ENCODE results near the gene ZNF555. TPM values are rescaled to one million over a fixed set of nuclear protein-coding genes. Genes with fewer than 3 reads are reported as not detected.
"Not testable (repeated sequence)": the region's sequence is repeated elsewhere in the genome, so short reads cannot be mapped to it uniquely, and the experiment has no call there.

The ZNF555 gene
- total and polyA plus RNA-seq, 7 experiments from 2014 or later = 1.2 to 10.0 (median 2.7) TPM

DNA sequence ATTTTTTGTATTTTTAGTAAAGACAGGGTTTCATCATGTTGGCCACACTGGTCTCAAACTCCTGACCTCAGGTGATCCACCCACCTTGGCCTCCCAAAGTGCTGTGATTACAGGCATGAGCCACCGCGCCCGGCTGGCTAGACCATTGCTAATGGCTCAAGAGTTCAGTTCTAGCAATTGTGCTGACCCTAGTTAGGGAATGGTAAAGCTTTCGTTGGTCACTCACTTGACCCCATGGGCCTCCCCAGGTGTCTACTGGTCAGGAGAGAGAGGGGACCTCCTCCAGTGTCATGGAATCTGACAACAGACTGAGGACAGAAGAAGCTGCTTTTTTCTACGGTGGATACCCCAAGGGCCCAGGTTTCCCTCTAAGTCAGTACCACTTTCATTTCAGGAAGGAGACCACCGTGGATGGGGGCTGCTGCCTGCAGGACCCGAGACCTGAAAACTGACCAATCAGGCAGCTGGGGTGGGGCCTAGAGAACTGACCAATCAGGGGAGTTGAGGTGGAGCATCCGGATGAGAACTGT, 25.3 kb downstream of the ZNF555 start:
- peaks cover 0 to 10% (median 9%) of the 10 kb centered on the region in 7 donors for H3K4me1 Mint-ChIP-seq
- no peak overlapping the region for H3K27ac ChIP-seq (ENCODE audit: low read depth, low read length)
- ATAC-seq (no peak), DNase-seq (no peak)
- peaks cover 0 to 2% (median 0%) of the 10 kb centered on the region in 5 donors for H3K36me3 Mint-ChIP-seq
- CTCF ChIA-PET = interaction anchor here (0.9 to 1.2 kb wide), 2 partner anchors 25 to 218 kb away, joined by 3 to 5 read pairs; partner anchors contain the start of gene ZNF555
- H3K27me3 ChIP-seq (ENCODE audit: control insufficient read depth in 2 of 2, insufficient read depth in 2 of 2, low read length in 2 of 2) = no peaks in the 10 kb centered on the region
- no peak overlapping the region for H3K27ac Mint-ChIP-seq
- H3K27me3 Mint-ChIP-seq = peaks cover 0 to 6% (median 4%) of the 10 kb centered on the region in 5 donors
- H3K9me3 Mint-ChIP-seq = peaks cover 0 to 27% (median 0%) of the 10 kb centered on the region in 11 donors
- no peaks in the 10 kb centered on the region for H3K9me3 ChIP-seq (ENCODE audit: control insufficient read depth in 2 of 3, low read length in 3 of 3)
- H3K36me3 ChIP-seq (ENCODE audit: control insufficient read depth in 2 of 3, insufficient read depth in 3 of 3, low read length in 3 of 3) = peaks cover 0 to 2% (median 0%) of the 10 kb centered on the region in 3 experiments
- H3K4me1 ChIP-seq (ENCODE audit: control insufficient read depth in 2 of 2, insufficient read depth in 2 of 2, low read length in 2 of 2) = no peaks in the 10 kb centered on the region
- no peak overlapping the region for H3K4me3 Mint-ChIP-seq
- intact Hi-C loops (cut with micrococcal nuclease) = no loop called here
- H3K4me3 ChIP-seq (ENCODE audit: low read length) = no peak overlapping the region
- POLR2A ChIA-PET = interaction anchor here (0.6 kb wide), 1 partner anchor 47 kb away, joined by 4 read pairs; no protein-coding TSS in a partner anchor

DNA sequence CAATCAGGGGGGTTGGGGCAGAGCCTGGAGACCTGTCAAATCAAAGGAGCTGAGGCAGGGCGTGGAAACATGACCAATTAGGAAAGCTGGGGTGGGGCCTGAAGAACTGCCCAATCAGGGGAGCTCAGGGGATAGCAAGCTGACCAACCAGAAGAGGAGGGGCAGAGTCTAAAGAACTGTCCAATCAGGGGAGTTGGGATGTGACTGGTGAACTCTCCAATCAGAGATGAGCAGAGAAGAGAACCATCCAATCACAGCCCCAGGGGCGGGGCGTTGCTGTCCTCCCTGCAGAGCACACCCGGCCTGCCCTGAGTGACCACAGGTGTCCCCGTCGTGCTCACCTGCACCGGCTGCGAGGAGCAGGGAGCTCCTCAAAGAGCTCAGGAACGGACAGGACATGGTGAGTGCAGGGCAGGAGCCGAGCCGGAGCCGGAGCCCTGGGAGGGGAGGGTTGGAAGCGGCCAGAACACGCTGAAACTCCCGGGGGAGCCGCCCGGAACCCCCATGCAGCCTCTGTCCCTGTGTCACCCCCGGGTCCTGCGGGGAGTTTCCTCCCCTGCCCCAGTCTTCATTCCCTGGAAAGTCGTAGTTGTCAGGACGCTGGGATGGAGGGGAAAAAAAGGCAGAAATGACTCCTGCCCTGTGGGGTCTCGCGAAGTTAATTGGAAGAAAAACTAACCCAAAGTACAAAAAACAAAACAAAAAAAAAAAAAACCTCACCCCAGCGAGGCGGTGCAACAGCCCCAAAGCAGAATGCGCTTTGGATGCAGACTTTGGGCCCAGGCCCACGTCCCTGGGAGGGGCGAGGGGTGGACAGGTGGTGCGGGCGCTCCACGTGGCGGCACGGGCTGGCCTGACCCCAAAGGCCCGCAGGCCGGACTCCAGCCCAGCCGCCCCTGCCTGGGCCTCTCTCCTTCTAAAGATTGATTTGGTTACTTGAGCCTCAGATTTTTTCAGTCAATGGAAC, 26.0 kb downstream of the ZNF555 start, which contains the start of gene ZNF556:
Gene ZNF556 (plus strand): TSS at position 311 of the 967 bp plus-strand sequence. CDS start 87 bp downstream, at position 398.
- DNase-seq (no peak), ATAC-seq (no peak)
- POLR2A ChIA-PET = interaction anchor here (0.6 kb wide), 1 partner anchor 46 kb away, joined by 4 read pairs; no protein-coding TSS in a partner anchor

DNA sequence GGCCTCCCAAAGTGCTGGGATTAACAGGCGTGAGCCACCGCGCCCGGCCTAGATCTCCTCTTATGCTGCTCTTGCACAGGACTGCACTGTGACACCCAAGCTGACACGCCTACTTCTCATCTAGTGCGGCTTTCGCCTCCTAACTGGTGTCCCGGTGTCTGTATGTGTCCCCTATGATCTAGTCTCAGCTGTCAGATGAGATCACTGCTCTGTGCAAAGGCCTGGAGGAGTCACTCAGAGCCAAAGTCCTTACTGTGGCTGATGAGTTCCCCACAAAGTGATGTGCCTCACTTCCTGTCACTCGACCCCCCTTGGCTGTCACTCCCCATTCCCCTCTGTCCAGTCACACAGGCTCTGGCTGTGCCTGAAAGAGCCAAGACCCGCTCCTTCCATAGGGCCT, 28.3 kb downstream of the ZNF555 start:
- ATAC-seq (no peak), DNase-seq (no peak)
- H3K27ac ChIP-seq (ENCODE audit: low read depth, low read length) = no peak overlapping the region
- POLR2A ChIA-PET = no interaction called here
- H3K9me3 ChIP-seq (ENCODE audit: control insufficient read depth in 2 of 3, low read length in 3 of 3) = no peaks in the 10 kb centered on the region
- no peak overlapping the region for H3K4me3 Mint-ChIP-seq
- peak overlapping the region in 1 of 9 donors; percentile 8 for H3K27ac Mint-ChIP-seq
- no peak overlapping the region for H3K4me3 ChIP-seq (ENCODE audit: low read length)
- H3K4me1 ChIP-seq (ENCODE audit: control insufficient read depth in 2 of 2, insufficient read depth in 2 of 2, low read length in 2 of 2) = no peaks in the 10 kb centered on the region
- peaks cover 0 to 18% (median 0%) of the 10 kb centered on the region in 11 donors for H3K9me3 Mint-ChIP-seq
- H3K36me3 Mint-ChIP-seq = peaks cover 0 to 2% (median 0%) of the 10 kb centered on the region in 5 donors
- H3K27me3 Mint-ChIP-seq = peaks cover 0 to 6% (median 4%) of the 10 kb centered on the region in 5 donors
- peaks cover 0 to 14% (median 9%) of the 10 kb centered on the region in 7 donors for H3K4me1 Mint-ChIP-seq
- CTCF ChIA-PET = interaction anchor here (0.9 kb wide), 1 partner anchor 45 kb away, joined by 3 read pairs; no protein-coding TSS in a partner anchor
- no peaks in the 10 kb centered on the region for H3K27me3 ChIP-seq (ENCODE audit: control insufficient read depth in 2 of 2, insufficient read depth in 2 of 2, low read length in 2 of 2)
- intact Hi-C loops (cut with micrococcal nuclease) = no loop called here
- H3K36me3 ChIP-seq (ENCODE audit: control insufficient read depth in 2 of 3, insufficient read depth in 3 of 3, low read length in 3 of 3) = peaks cover 0 to 2% (median 0%) of the 10 kb centered on the region in 3 experiments

More for the DNA sequence above, 26.0 kb downstream of the ZNF555 start, which contains the start of gene ZNF556:
- Mint-ChIP-seq H3K27me3 (peaks cover 0 to 6% (median 4%) of the 10 kb centered on the region in 5 donors), H3K4me3 (no peak within 1 kb of the TSS), H3K27ac (no peak within 1 kb of the TSS), H3K4me1 (peaks cover 0 to 14% (median 9%) of the 10 kb centered on the region in 7 donors), H3K36me3 (peaks cover 0 to 2% (median 0%) of the 10 kb centered on the region in 5 donors), H3K9me3 (peaks cover 0 to 26% (median 0%) of the 10 kb centered on the region in 11 donors)
- Histone ChIP-seq H3K36me3 (ENCODE audit: control insufficient read depth in 2 of 3, insufficient read depth in 3 of 3, low read length in 3 of 3) (peaks cover 0 to 2% (median 0%) of the 10 kb centered on the region in 3 experiments), H3K4me3 (ENCODE audit: low read length) (no peak within 1 kb of the TSS), H3K9me3 (ENCODE audit: control insufficient read depth in 2 of 3, low read length in 3 of 3) (no peaks in the 10 kb centered on the region), H3K27me3 (ENCODE audit: control insufficient read depth in 2 of 2, insufficient read depth in 2 of 2, low read length in 2 of 2) (no peaks in the 10 kb centered on the region), H3K4me1 (ENCODE audit: control insufficient read depth in 2 of 2, insufficient read depth in 2 of 2, low read length in 2 of 2) (no peaks in the 10 kb centered on the region), H3K27ac (ENCODE audit: low read depth, low read length) (no peak within 1 kb of the TSS)
- intact Hi-C loops (cut with micrococcal nuclease) = no loop called here
- CTCF ChIA-PET = interaction anchor here (0.9 to 1.2 kb wide), 2 partner anchors 26 to 219 kb away, joined by 3 to 5 read pairs; partner anchors contain the start of gene ZNF555

DNA sequence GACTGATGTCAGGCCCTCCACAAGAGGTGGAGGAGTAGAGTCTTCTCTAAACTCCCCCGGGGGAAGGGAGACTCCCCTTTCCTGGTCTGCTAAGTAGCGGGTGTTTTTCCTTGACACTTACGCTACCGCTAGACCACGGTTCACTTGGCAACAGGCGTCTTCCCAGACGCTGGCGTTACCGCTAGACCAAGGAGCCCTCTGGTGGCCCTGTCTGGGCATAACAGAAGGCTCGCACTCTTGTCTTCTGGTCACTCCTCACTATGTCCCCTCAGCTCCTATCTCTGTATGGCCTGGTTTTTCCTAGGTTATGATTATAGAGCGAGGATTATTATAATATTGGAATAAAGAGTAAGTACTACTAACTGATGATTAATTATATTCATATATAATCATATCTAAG, 30.9 kb downstream of the ZNF555 start:
- ATAC-seq; H3K36me3 Mint-ChIP-seq; H3K36me3 ChIP-seq (ENCODE audit: control insufficient read depth in 2 of 3, insufficient read depth in 3 of 3, low read length in 3 of 3); H3K27ac ChIP-seq (ENCODE audit: low read depth, low read length); H3K4me3 Mint-ChIP-seq; H3K27me3 Mint-ChIP-seq; H3K9me3 ChIP-seq (ENCODE audit: control insufficient read depth in 2 of 3, low read length in 3 of 3); H3K4me1 ChIP-seq (ENCODE audit: control insufficient read depth in 2 of 2, insufficient read depth in 2 of 2, low read length in 2 of 2); H3K27ac Mint-ChIP-seq; H3K4me3 ChIP-seq (ENCODE audit: low read length); POLR2A ChIA-PET; H3K27me3 ChIP-seq (ENCODE audit: control insufficient read depth in 2 of 2, insufficient read depth in 2 of 2, low read length in 2 of 2): not testable (repeated sequence)
- DNase-seq = peak in 4 of 9 donors; percentile 16 to 31 (median 22)
- H3K9me3 Mint-ChIP-seq = peaks cover 0 to 19% (median 9%) of the 10 kb centered on the region in 11 donors
- CTCF ChIA-PET = interaction anchor here (0.6 to 1.8 kb wide), 2 partner anchors 9 to 224 kb away, joined by 3 to 10 read pairs; no protein-coding TSS in a partner anchor
- intact Hi-C loops (cut with micrococcal nuclease) = loop anchor here in 1 of 2 donors (1.0 kb wide), 2 partner anchors 53 to 224 kb away; partner anchors contain the start of gene ZNF554
- peaks cover 0 to 11% (median 3%) of the 10 kb centered on the region in 7 donors for H3K4me1 Mint-ChIP-seq

DNA sequence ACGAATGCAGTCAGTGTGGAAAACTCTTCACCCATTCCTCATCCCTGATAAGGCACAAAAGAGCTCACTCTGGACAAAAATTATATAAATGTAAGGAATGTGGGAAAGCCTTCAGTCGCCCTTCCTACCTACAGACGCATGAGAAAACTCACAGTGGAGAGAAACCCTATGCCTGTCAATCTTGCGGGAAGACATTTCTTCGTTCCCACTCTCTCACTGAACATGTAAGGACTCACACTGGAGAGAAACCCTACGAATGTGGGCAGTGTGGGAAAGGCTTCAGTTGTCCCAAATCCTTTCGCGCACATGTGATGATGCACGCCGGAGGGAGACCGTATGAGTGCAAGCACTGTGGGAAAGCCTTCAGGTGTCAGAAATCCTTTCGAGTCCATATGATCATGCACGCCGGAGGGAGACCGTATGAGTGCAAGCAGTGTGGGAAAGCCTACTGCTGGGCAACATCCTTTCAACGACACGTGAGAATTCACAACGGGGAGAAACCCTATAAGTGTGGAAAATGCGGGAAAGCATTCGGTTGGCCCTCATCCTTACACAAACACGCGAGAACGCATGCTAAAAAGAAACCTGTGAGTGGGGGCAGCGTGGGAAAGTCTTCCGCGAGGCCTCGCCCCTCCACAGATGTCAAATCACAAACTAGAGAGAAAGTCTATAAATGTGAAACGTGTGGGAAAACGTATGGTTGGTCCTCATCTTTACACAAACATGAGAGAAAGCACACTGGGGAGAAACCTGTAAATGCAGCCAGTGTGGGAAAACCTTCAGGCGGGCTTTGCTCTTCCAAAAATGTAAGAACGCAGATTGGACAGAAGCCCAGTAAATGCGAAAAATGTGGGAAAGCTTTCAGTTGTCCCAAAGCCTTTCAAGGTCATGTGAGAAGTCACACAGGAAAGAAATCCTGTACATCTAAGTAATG, 36.4 kb downstream of the ZNF555 start:
- no peaks in the 10 kb centered on the region for H3K4me1 ChIP-seq (ENCODE audit: control insufficient read depth in 2 of 2, insufficient read depth in 2 of 2, low read length in 2 of 2)
- ATAC-seq (no peak), DNase-seq (no peak)
- Mint-ChIP-seq H3K36me3 (peaks cover 0 to 4% (median 0%) of the 10 kb centered on the region in 5 donors), H3K9me3 (peaks cover 0 to 35% (median 19%) of the 10 kb centered on the region in 11 donors), H3K4me3 (no peak overlapping the region), H3K27ac (no peak overlapping the region), H3K4me1 (no peaks in the 10 kb centered on the region), H3K27me3 (no peaks in the 10 kb centered on the region)
- H3K4me3 ChIP-seq (ENCODE audit: low read length) = no peak overlapping the region
- H3K27me3 ChIP-seq (ENCODE audit: control insufficient read depth in 2 of 2, insufficient read depth in 2 of 2, low read length in 2 of 2) = no peaks in the 10 kb centered on the region
- H3K36me3 ChIP-seq (ENCODE audit: control insufficient read depth in 2 of 3, insufficient read depth in 3 of 3, low read length in 3 of 3) = no peaks in the 10 kb centered on the region
- H3K9me3 ChIP-seq (ENCODE audit: control insufficient read depth in 2 of 3, low read length in 3 of 3) = peaks cover 0 to 25% (median 11%) of the 10 kb centered on the region in 3 experiments
- ChIA-PET CTCF (no interaction called here), POLR2A (no interaction called here)
- intact Hi-C loops (cut with micrococcal nuclease) = no loop called here
- no peak overlapping the region for H3K27ac ChIP-seq (ENCODE audit: low read depth, low read length)
